H1 (cell line): Measurements from ENCODE around the gene BET1L. TPM values are rescaled to one million over a fixed set of nuclear protein-coding genes. Genes with fewer than 3 reads are reported as not detected.

Experiments used
- CTCF ChIA-PET: fragments of 300-600 bp; sonication (Branson Sonifier 250); formaldehyde crosslinking; loops from one replicate; lab custom pipeline; 2021; ENCODE audit not compliant: partially characterized antibody; lab: Charles Lee
- POLR2A ChIA-PET: fragments of 300-600 bp; sonication (Branson Sonifier 250); formaldehyde crosslinking; loops from one replicate; lab custom pipeline; 2021; ENCODE audit warnings: inconsistent platforms; ENCODE audit not compliant: partially characterized antibody; lab: Charles Lee
- DNase-seq, 2 experiments: peaks; one replicate each; pipeline versions ENCODE4 v3.0.0 to v3.0.0-alpha.2; 2010 to 2022; ENCODE audit warnings: low spot score in 2 of 2, low read depth in 1 of 2, mixed read lengths in 1 of 2
- FAIRE-seq: peaks from 2 replicates; lab custom pipeline; 2011; peaks lifted over from hg19 to GRCh38; lab: Jason Lieb, UNC
- H2AFZ ChIP-seq: 2 replicates; pipeline ENCODE4 v1.8.1; 2012; ENCODE audit warnings: low read length, inconsistent platforms
- H2AK5ac ChIP-seq: 2 replicates; pipeline ENCODE4 v1.6.1; 2013; ENCODE audit warnings: low read depth, low read length
- H2BK120ac ChIP-seq: replicated peaks from 2 replicates; pipeline ENCODE3; 2013; ENCODE audit warnings: low read depth, low read length, inconsistent platforms
- H2BK12ac ChIP-seq: 2 replicates; pipeline ENCODE4 v1.6.1; 2013; ENCODE audit warnings: low read depth, low read length
- H2BK15ac ChIP-seq: 2 replicates; pipeline ENCODE4 v1.6.1; 2013; ENCODE audit warnings: low read length
- H2BK20ac ChIP-seq: 2 replicates; pipeline ENCODE4 v1.6.1; 2013; ENCODE audit warnings: low read length
- H2BK5ac ChIP-seq: 2 replicates; pipeline ENCODE4 v1.6.1; 2013; ENCODE audit warnings: low read depth, low read length
- H3K14ac ChIP-seq: 2 replicates; pipeline ENCODE4 v1.6.1; 2013; ENCODE audit warnings: inconsistent platforms; ENCODE audit not compliant: insufficient read length
- H3K18ac ChIP-seq: 2 replicates; pipeline ENCODE4 v1.6.1; 2013; ENCODE audit warnings: low read length; ENCODE audit errors: extremely low read depth
- H3K23ac ChIP-seq: 2 replicates; pipeline ENCODE4 v1.6.1; 2013; ENCODE audit warnings: inconsistent platforms; ENCODE audit not compliant: insufficient read length
- H3K23me2 ChIP-seq: 2 replicates; pipeline ENCODE4 v1.6.1; 2013; ENCODE audit warnings: low read depth, low read length
- H3K27ac ChIP-seq: 2 replicates; pipeline ENCODE4 v1.6.1; 2011; ENCODE audit warnings: low read depth, low read length, inconsistent platforms
- H3K27me3 ChIP-seq, 4 experiments: replicated peaks in 1 of 4; 1 replicate in 1 of 4; 2 replicates in 3 of 4; pipeline versions ENCODE4 v1.6.1 to v1.8.1; 2011 to 2013; ENCODE audit warnings: low read length in 3 of 4, mild to moderate bottlenecking in 3 of 4, inconsistent platforms in 2 of 4, mixed read lengths in 2 of 4, moderate library complexity in 1 of 4; ENCODE audit not compliant: control insufficient read depth in 3 of 4, insufficient read depth in 3 of 4; ENCODE audit errors: extremely low read depth in 1 of 4
- H3K36me3 ChIP-seq, 4 experiments: 2 replicates each; pipeline versions ENCODE4 v1.6.1 to v1.8.1; 2011 to 2013; ENCODE audit warnings: mild to moderate bottlenecking in 4 of 4, low read length in 3 of 4, moderate library complexity in 2 of 4, control low read depth in 1 of 4, inconsistent platforms in 1 of 4; ENCODE audit not compliant: insufficient read depth in 4 of 4, control insufficient read depth in 2 of 4
- H3K4ac ChIP-seq: replicated peaks from 2 replicates; pipeline ENCODE3; 2013; ENCODE audit warnings: low read length, low read depth, mixed read lengths, inconsistent platforms; ENCODE audit not compliant: insufficient read length
- H3K4me1 ChIP-seq, 4 experiments: replicated peaks in 1 of 4; 1 replicate in 1 of 4; 2 replicates in 3 of 4; pipeline versions ENCODE4 v1.6.1 to v1.8.1; 2011 to 2013; ENCODE audit warnings: low read length in 3 of 4, inconsistent platforms in 2 of 4, mixed read lengths in 1 of 4; ENCODE audit not compliant: insufficient read depth in 4 of 4, control insufficient read depth in 3 of 4
- H3K4me2 ChIP-seq, 2 experiments: 2 replicates each; pipeline versions ENCODE4 v1.6.1 to v1.8.1; 2011 to 2013; ENCODE audit warnings: low read depth in 2 of 2, low read length in 2 of 2, control low read depth in 1 of 2, inconsistent platforms in 1 of 2, mild to moderate bottlenecking in 1 of 2; ENCODE audit not compliant: insufficient read depth in 1 of 2
- H3K4me3 ChIP-seq, 4 experiments: fragments of 200-600, 300-600 bp in 1 of 4; sonication (generic), shearing (Covaris generic), sonication (Bioruptor Twin) in 1 of 4; 2 replicates each; pipeline versions ENCODE4 v1.5.1 to v1.8.1; 2011 to 2016; ENCODE audit warnings: low read length in 4 of 4, low read depth in 3 of 4, control low read depth in 2 of 4, inconsistent platforms in 2 of 4, mild to moderate bottlenecking in 2 of 4, mixed read lengths in 1 of 4, moderate library complexity in 1 of 4; ENCODE audit not compliant: insufficient read depth in 2 of 4; ENCODE audit errors: extremely low read depth in 1 of 4
- H3K56ac ChIP-seq: replicated peaks from 2 replicates; pipeline ENCODE3; 2013; ENCODE audit warnings: low read depth, mild to moderate bottlenecking, mixed read lengths, low read length, inconsistent platforms; ENCODE audit not compliant: insufficient read length
- H3K79me1 ChIP-seq: 2 replicates; pipeline ENCODE4 v1.6.1; 2013; ENCODE audit warnings: low read depth, low read length, control low read depth
- H3K79me2 ChIP-seq, 2 experiments: 2 replicates each; pipeline versions ENCODE4 v1.6.1 to v1.8.1; 2012 to 2013; ENCODE audit warnings: low read length in 2 of 2, mild to moderate bottlenecking in 2 of 2, inconsistent platforms in 1 of 2; ENCODE audit not compliant: insufficient read depth in 2 of 2, control insufficient read depth in 1 of 2
- H3K9ac ChIP-seq, 4 experiments: replicated peaks in 1 of 4; 1 replicate in 1 of 4; 2 replicates in 3 of 4; pipeline versions ENCODE4 v1.6.1 to v1.8.1; 2011 to 2013; ENCODE audit warnings: low read depth in 3 of 4, low read length in 3 of 4, control low read depth in 2 of 4, mild to moderate bottlenecking in 2 of 4, moderate library complexity in 2 of 4, inconsistent platforms in 1 of 4; ENCODE audit errors: extremely low read depth in 1 of 4
- H3K9me3 ChIP-seq, 2 experiments: 2 replicates each; pipeline versions ENCODE4 v1.6.1 to v1.8.1; 2012 to 2013; ENCODE audit warnings: mild to moderate bottlenecking in 2 of 2, moderate library complexity in 2 of 2, control low read depth in 1 of 2, inconsistent platforms in 1 of 2, low read depth in 1 of 2, low read length in 1 of 2, mixed read lengths in 1 of 2; ENCODE audit not compliant: insufficient read depth in 2 of 2
- H4K20me1 ChIP-seq, 2 experiments: replicated peaks in 1 of 2; 2 replicates each; pipeline versions ENCODE3 to v1.8.1; 2011 to 2013; ENCODE audit warnings: inconsistent platforms in 2 of 2, low read length in 2 of 2, mild to moderate bottlenecking in 1 of 2; ENCODE audit not compliant: insufficient read depth in 2 of 2, control insufficient read depth in 1 of 2
- H4K5ac ChIP-seq: 2 replicates; pipeline ENCODE4 v1.6.1; 2013; ENCODE audit warnings: low read length, low read depth, mixed read lengths, inconsistent platforms; ENCODE audit not compliant: insufficient read length
- H4K8ac ChIP-seq: 2 replicates; pipeline ENCODE4 v1.8.0; 2013; ENCODE audit warnings: mild to moderate bottlenecking, moderate library complexity, low read length, inconsistent platforms; ENCODE audit not compliant: insufficient read depth; ENCODE audit errors: extremely low read depth
- H4K91ac ChIP-seq: replicated peaks from 2 replicates; pipeline ENCODE3; 2013; ENCODE audit warnings: low read length, mixed read lengths, inconsistent platforms; ENCODE audit not compliant: insufficient read length
- CBX5 ChIP-seq: fragments of 300-800, 300-1000 bp; sonication (generic); IDR thresholded peaks from 2 replicates; pipeline ENCODE4 v1.7.1; 2016; ENCODE audit warnings: antibody characterized with exemption, low read length, low read depth
- EGR1 ChIP-seq: IDR thresholded peaks from 2 replicates; pipeline ENCODE4 v1.6.1; 2011; ENCODE audit warnings: low read depth, low read length, borderline replicate concordance
- GTF2F1 ChIP-seq: IDR thresholded peaks from 2 replicates; pipeline ENCODE4 v1.6.1; 2012; ENCODE audit warnings: low read depth, low read length, improper control_type of control experiment, borderline replicate concordance
- NANOG ChIP-seq: IDR thresholded peaks from 2 replicates; pipeline ENCODE4 v1.6.1; 2011; ENCODE audit warnings: low read length, low read depth, mild to moderate bottlenecking, inconsistent platforms; ENCODE audit not compliant: insufficient read depth, poor library complexity, severe bottlenecking
- NRF1 ChIP-seq: IDR thresholded peaks from 2 replicates; pipeline ENCODE4 v1.6.1; 2011; ENCODE audit warnings: mild to moderate bottlenecking, low read depth, low read length, improper control_type of control experiment
- RXRA ChIP-seq: IDR thresholded peaks from 2 replicates; pipeline ENCODE4 v1.6.1; 2011; ENCODE audit warnings: low read depth, mild to moderate bottlenecking, low read length, moderate library complexity; ENCODE audit not compliant: insufficient read depth
- SP1 ChIP-seq: IDR thresholded peaks from 2 replicates; pipeline ENCODE4 v1.6.1; 2011; ENCODE audit warnings: low read depth, low read length
- SP2 ChIP-seq: IDR thresholded peaks from 2 replicates; pipeline ENCODE4 v1.6.1; 2012; ENCODE audit warnings: mild to moderate bottlenecking, low read length, inconsistent platforms
- SRF ChIP-seq: IDR thresholded peaks from 2 replicates; pipeline ENCODE4 v1.6.1; 2011; ENCODE audit warnings: mild to moderate bottlenecking, low read depth, low read length, moderate library complexity
- WGBS, 2 experiments: shearing (Covaris generic) in 1 of 2; methylation state at CpG; one replicate each; pipeline versions ENCODE4 v1.1.6 to v1.1.7; 2013 to 2015; ENCODE audit warnings: low lambda C conversion rate in 2 of 2, mixed read lengths in 2 of 2, inconsistent platforms in 1 of 2, low coverage in 1 of 2, missing lambda C conversion rate in 1 of 2; ENCODE audit not compliant: insufficient replicate concordance in 2 of 2, insufficient coverage in 1 of 2, insufficient read length in 1 of 2; ENCODE audit errors: extremely low coverage in 1 of 2, missing lambda C conversion rate in 1 of 2; 5-methylcytosine and 5-hydroxymethylcytosine counted together
- polyA plus RNA-seq, 7 experiments: library from polyadenylated mRNA; depleted of rRNA in 3 of 7; stranded (reverse) in 5 of 7; unstranded in 2 of 7; fragments of >200 nt in 5 of 7; fragments of 200-250 nt in 2 of 7; gene quantifications; 1 replicate in 5 of 7; 2 replicates in 1 of 7; 4 replicates in 1 of 7; pipeline versions ENCODE4 v1.2.1 to v1.2.3, GENCODE V29; 2011 to 2013; ENCODE audit warnings: missing spikeins in 2 of 7, mixed read lengths in 2 of 7
- total RNA-seq: library from RNA; stranded (reverse); fragmentation: NEBNext Ultra II Directional; extraction: Animal tissue kit (Norgen Biotek cat#: 25700); gene quantifications from 2 replicates; pipeline ENCODE4 v1.2.1, GENCODE V29; 2021
- TF ChIP-seq, protein P1 (sequence below): IDR thresholded peaks from 2 replicates; pipeline ENCODE4 v1.6.1; 2012; ENCODE audit warnings: inconsistent platforms

BET1L gene
- total and polyA plus RNA-seq, 2 of the 8 experiments (the other 6 are each of a cell fraction or from before 2014, with no cell fraction given): 40.2 to 61.9 TPM

DNA sequence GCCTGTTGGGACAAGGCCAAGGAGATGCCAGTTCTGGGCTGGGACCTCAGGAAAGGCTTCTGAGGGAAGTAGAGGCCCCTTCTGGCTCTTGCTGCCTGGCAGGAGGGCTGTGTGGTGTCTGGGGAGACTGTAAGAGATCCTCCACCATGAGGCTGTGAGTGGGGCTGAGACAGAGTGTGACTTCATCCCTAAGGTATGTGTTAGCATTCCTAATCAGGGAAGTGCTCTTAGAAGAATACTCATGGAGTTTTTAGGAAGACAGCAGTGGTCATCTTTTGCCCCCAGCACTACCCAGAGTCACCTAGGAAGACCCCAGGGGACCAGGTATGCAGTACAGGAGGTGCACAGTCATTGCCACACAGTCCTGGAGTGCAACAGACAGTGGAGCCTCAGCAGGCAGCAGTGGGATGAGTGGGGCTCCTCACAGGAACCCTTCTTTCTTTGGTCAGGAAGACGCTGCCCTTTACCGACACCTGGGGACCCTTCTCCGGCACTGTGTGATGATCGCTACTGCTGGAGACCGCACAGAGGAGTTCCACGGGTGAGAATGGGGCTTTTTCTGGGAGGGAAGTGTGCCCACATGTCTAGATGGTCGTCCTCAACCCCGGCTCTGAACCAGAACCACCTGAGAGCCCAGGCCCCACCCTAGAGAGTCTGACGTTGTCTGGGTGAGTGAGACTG, 3.1 kb upstream of the BET1L start:
- Histone ChIP-seq H3K4me2 (peak overlapping the region in 1 of 2 experiments; percentile 97; a peak in 2 of 4 replicates), H3K56ac (no peak overlapping the region), H3K79me2 (peaks cover 0 to 31% of the 10 kb centered on the region in 2 experiments; a peak in 3 of 4 replicates), H3K36me3 (peaks cover 32 to 53% (median 43%) of the 10 kb centered on the region in 4 experiments), H3K4me1 (peaks cover 0 to 23% (median 9%) of the 10 kb centered on the region in 4 experiments; a peak in 5 of 7 replicates), H2BK120ac (no peak overlapping the region), H2AK5ac (no peak overlapping the region), H3K14ac (no peak overlapping the region), H4K91ac (no peak overlapping the region), H2BK15ac (no peak overlapping the region), H3K9ac (no peak overlapping the region; a peak in 2 of 7 replicates), H4K8ac (no peak overlapping the region), H3K9me3 (no peaks in the 10 kb centered on the region), H2BK12ac (no peak overlapping the region), H3K18ac (no peak overlapping the region), H3K27me3 (no peaks in the 10 kb centered on the region), H3K23me2 (peaks cover 22% of the 10 kb centered on the region), H3K79me1 (peaks cover 11% of the 10 kb centered on the region), H3K23ac (no peak overlapping the region), H3K4ac (no peak overlapping the region), H3K27ac (no peak overlapping the region), H2BK5ac (no peak overlapping the region), H2BK20ac (no peak overlapping the region), H3K4me3 (no peak overlapping the region), H4K5ac (no peak overlapping the region), H4K20me1 (peaks cover 0 to 19% of the 10 kb centered on the region in 2 experiments), H2AFZ (no peak overlapping the region)
- POLR2A ChIA-PET: interaction anchor here (1.2 to 2.3 kb wide), 4 partner anchors 8 to 20 kb away, joined by 4 to 9 read pairs (median 6); no protein-coding TSS in a partner anchor
- 88% methylated on average over 9 of the region's 9 CpGs; no CpG with 5 or more reads in 1 of the 2 experiments for WGBS, 2 experiments
- no peak for TF ChIP-seq RXRA
- TF ChIP-seq, protein P1, sequence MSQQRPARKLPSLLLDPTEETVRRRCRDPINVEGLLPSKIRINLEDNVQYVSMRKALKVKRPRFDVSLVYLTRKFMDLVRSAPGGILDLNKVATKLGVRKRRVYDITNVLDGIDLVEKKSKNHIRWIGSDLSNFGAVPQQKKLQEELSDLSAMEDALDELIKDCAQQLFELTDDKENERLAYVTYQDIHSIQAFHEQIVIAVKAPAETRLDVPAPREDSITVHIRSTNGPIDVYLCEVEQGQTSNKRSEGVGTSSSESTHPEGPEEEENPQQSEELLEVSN: no peak
- no peak for TF ChIP-seq GTF2F1
- no peak for TF ChIP-seq EGR1
- TF ChIP-seq NANOG: no peak
- no peak for TF ChIP-seq NRF1
- TF ChIP-seq SP1: no peak
- no peak for TF ChIP-seq SRF
- no peak for TF ChIP-seq SP2
- TF ChIP-seq CBX5: no peak
- DNase-seq (no peak), FAIRE-seq (no peak)
- CTCF ChIA-PET: interaction anchor here (0.6 to 0.9 kb wide), 3 partner anchors 53 to 276 kb away, joined by 3 read pairs; no protein-coding TSS in a partner anchor
